ENCODE measurements around the gene TRIM4. TPM values are rescaled to one million over a fixed set of nuclear protein-coding genes. Genes with fewer than 3 reads are reported as not detected.

The TRIM4 gene
- total RNA-seq, 1 experiment from 2014 or later, result 23.4 TPM

DNA sequence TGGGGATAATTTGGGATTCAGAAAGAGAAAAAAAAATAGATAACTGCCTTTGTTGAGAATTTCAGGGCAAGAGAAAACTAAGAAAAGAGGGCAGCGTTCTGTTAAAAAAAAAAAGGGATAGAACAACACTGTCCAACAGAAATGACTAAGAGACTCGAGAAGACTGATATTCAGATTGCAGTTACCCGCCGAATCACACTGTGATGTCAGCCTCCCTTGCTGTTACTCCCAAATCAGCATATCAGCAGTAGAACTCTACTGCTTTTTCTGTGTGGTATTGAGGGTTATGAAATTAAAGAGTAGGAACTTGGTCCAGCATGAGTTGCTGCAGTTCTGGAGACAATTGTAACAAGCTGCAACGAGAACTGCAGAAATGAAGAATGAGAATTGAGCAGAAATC lies 8.2 kb upstream of the TRIM4 start:
- ChIA-PET POLR2A (ENCODE audit: low non-redundant PET) (no interaction called here), CTCF (no interaction called here)
- no TSS peak for BruUV-seq (replicated peaks)
- Histone ChIP-seq H3K9me3 (ENCODE audit: low read depth, low read length, poor library complexity, severe bottlenecking) (no peaks in the 10 kb centered on the region), H3K27ac (ENCODE audit: low read depth, low read length, poor library complexity, severe bottlenecking) (no peak overlapping the region), H3K4me1 (ENCODE audit: insufficient read depth, low read length, poor library complexity, severe bottlenecking) (peaks cover 5% of the 10 kb centered on the region), H3K27me3 (replicated peaks; ENCODE audit: insufficient read depth, low read depth, low read length, poor library complexity) (peaks cover 56% of the 10 kb centered on the region), H3K36me3 (ENCODE audit: insufficient read depth, low read length, poor library complexity, severe bottlenecking) (no peaks in the 10 kb centered on the region), H3K4me3 (ENCODE audit: low read depth, low read length, poor library complexity, severe bottlenecking) (no peak overlapping the region)
- TF ChIP-seq EZH2 (IDR thresholded peaks at IDR 0.05; ENCODE audit: borderline replicate concordance, low read depth, low read length, poor library complexity, severe bottlenecking), result no peak
- TF ChIP-seq CTCF (conservative IDR thresholded peaks at IDR 0.05; ENCODE audit: low read depth, low read length), result no peak
- intact Hi-C loops (cut with micrococcal nuclease; ENCODE audit: unreplicated experiment), result no loop called here
- DNase-seq (ENCODE audit: low spot score), result no peak

GRCh38 chr7:99926321-99926720 lies 7.0 kb upstream of the TRIM4 start:
- DNase-seq (ENCODE audit: low spot score), result no peak
- no peak overlapping the region for H3K27ac ChIP-seq (ENCODE audit: low read depth, low read length, poor library complexity, severe bottlenecking)
- H3K27me3 ChIP-seq (replicated peaks; ENCODE audit: insufficient read depth, low read depth, low read length, poor library complexity), result peaks cover 46% of the 10 kb centered on the region
- TF ChIP-seq CTCF (conservative IDR thresholded peaks at IDR 0.05; ENCODE audit: low read depth, low read length), result no peak
- TF ChIP-seq EZH2 (IDR thresholded peaks at IDR 0.05; ENCODE audit: borderline replicate concordance, low read depth, low read length, poor library complexity, severe bottlenecking), result no peak
- CTCF ChIA-PET, result no interaction called here
- POLR2A ChIA-PET (ENCODE audit: low non-redundant PET), result no interaction called here
- H3K4me1 ChIP-seq (ENCODE audit: insufficient read depth, low read length, poor library complexity, severe bottlenecking), result peaks cover 5% of the 10 kb centered on the region
- H3K9me3 ChIP-seq (ENCODE audit: low read depth, low read length, poor library complexity, severe bottlenecking), result no peaks in the 10 kb centered on the region
- no peaks in the 10 kb centered on the region for H3K36me3 ChIP-seq (ENCODE audit: insufficient read depth, low read length, poor library complexity, severe bottlenecking)
- intact Hi-C loops (cut with micrococcal nuclease; ENCODE audit: unreplicated experiment), result no loop called here
- H3K4me3 ChIP-seq (ENCODE audit: low read depth, low read length, poor library complexity, severe bottlenecking), result no peak overlapping the region
- BruUV-seq (replicated peaks), result no TSS peak

DNA sequence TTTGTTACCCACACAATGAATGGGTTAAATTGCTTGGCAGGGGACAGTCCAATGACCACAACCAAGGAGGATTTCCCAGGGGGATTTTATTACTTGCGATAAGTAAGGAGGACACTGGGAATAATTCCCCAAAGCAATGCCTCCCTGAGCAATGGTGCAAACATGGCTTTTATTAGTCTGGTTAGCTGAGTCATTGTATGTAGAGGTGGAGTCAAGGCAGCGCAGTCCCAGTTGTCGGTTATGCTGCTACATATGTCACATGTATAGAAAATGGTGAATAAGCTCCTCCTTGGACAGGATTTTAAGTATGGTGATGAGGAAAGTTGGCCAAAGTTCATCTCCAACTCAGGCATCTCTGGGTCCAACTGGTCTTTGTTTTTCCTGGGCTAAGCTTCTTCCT lies 3.9 kb upstream of the TRIM4 start:
- no peak for TF ChIP-seq EZH2 (IDR thresholded peaks at IDR 0.05; ENCODE audit: borderline replicate concordance, low read depth, low read length, poor library complexity, severe bottlenecking)
- TF ChIP-seq CTCF (conservative IDR thresholded peaks at IDR 0.05; ENCODE audit: low read depth, low read length), result no peak
- POLR2A ChIA-PET (ENCODE audit: low non-redundant PET), result interaction anchor here (0.7 kb wide), 1 partner anchor 12 kb away, joined by 3 read pairs; no protein-coding TSS in a partner anchor
- Histone ChIP-seq H3K4me1 (ENCODE audit: insufficient read depth, low read length, poor library complexity, severe bottlenecking) (peaks cover 1% of the 10 kb centered on the region), H3K4me3 (ENCODE audit: low read depth, low read length, poor library complexity, severe bottlenecking) (no peak overlapping the region), H3K9me3 (ENCODE audit: low read depth, low read length, poor library complexity, severe bottlenecking) (no peaks in the 10 kb centered on the region), H3K27ac (ENCODE audit: low read depth, low read length, poor library complexity, severe bottlenecking) (no peak overlapping the region), H3K27me3 (replicated peaks; ENCODE audit: insufficient read depth, low read depth, low read length, poor library complexity) (peaks cover 37% of the 10 kb centered on the region), H3K36me3 (ENCODE audit: insufficient read depth, low read length, poor library complexity, severe bottlenecking) (no peaks in the 10 kb centered on the region)
- DNase-seq (ENCODE audit: low spot score), result no peak
- intact Hi-C loops (cut with micrococcal nuclease; ENCODE audit: unreplicated experiment), result no loop called here
- CTCF ChIA-PET, result no interaction called here
- BruUV-seq (replicated peaks), result no TSS peak
